IPS-20b (cell line): Measurements from ENCODE around the gene SELPLG.

Source experiments
- H3K27ac ChIP-seq: one replicate; pipeline ENCODE4 v1.5.1; 2013; ENCODE audit warnings: low read length
- H3K27me3 ChIP-seq: 2 replicates; pipeline ENCODE4 v1.6.1; 2013; ENCODE audit warnings: mild to moderate bottlenecking, low read length, inconsistent platforms; ENCODE audit not compliant: insufficient read depth
- H3K36me3 ChIP-seq: 2 replicates; pipeline ENCODE4 v1.6.1; 2013; ENCODE audit warnings: low read depth, mild to moderate bottlenecking, inconsistent platforms, low read length, moderate library complexity; ENCODE audit not compliant: insufficient read depth
- H3K4me1 ChIP-seq: 2 replicates; pipeline ENCODE4 v1.6.1; 2013; ENCODE audit warnings: mild to moderate bottlenecking, control low read depth, inconsistent platforms, low read length, moderate library complexity; ENCODE audit not compliant: insufficient read depth
- H3K4me3 ChIP-seq: 2 replicates; pipeline ENCODE4 v1.5.1; 2013; ENCODE audit warnings: mild to moderate bottlenecking, low read length, inconsistent platforms
- H3K9ac ChIP-seq: 2 replicates; pipeline ENCODE4 v1.6.1; 2013; ENCODE audit warnings: low read depth, mild to moderate bottlenecking, inconsistent platforms, low read length, moderate library complexity
- H3K9me3 ChIP-seq: 2 replicates; pipeline ENCODE4 v1.6.1; 2013; ENCODE audit warnings: mild to moderate bottlenecking, low read depth, low read length, inconsistent platforms; ENCODE audit not compliant: insufficient read depth

Gene SELPLG

DNA sequence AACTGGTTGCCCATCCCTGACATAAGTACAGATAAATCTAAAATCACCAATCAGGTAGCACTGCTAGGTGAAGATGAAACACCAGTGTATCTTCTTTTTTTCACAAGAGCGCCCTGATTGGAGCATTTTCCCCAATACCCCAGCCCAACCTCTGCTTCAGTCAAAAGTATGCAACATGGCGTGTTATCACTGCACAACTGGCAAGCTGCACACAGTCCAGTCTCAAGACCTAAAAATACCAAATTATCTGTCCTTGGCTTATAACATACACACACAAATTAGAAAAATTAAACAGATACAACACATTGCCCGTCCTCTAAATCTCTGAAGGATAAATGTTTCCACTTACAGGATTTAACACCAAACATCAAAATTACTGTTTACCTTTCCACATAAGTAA is 20.2 kb upstream of the SELPLG start:
- H3K9ac ChIP-seq, result no peak overlapping the region; the same call in 1 of the 2 replicates
- no peaks in the 10 kb centered on the region for H3K9me3 ChIP-seq
- no peak overlapping the region for H3K4me3 ChIP-seq
- peaks cover 17% of the 10 kb centered on the region for H3K4me1 ChIP-seq
- H3K36me3 ChIP-seq, result peaks cover 57% of the 10 kb centered on the region
- H3K27me3 ChIP-seq, result no peaks in the 10 kb centered on the region
- H3K27ac ChIP-seq, result no peak overlapping the region

DNA sequence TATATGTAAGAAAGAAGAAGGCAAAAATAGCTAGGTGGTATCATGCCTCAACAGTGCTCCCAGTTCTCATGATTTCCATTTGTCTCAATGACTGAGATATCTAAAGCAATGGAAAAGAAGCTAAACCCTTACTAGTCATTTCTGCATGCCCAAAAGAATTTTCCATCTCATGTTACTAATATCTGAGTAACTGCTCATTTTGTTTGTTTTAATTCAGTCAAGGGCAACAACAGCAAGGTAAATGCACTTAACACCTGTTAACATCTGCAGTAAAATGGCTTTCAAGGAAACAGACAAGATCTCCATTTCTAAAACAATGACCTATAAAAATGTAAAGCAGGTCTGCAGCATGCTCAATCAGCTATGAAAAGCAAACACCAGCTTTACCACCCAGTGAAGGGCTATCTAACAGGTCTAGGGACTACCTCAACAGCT is 19.4 kb upstream of the SELPLG start:
- Histone ChIP-seq H3K27ac (no peak overlapping the region), H3K9me3 (no peaks in the 10 kb centered on the region), H3K9ac (no peak overlapping the region), H3K4me1 (peaks cover 17% of the 10 kb centered on the region), H3K4me3 (0 out of 2 replicates have a peak overlapping the region, but pooled peaks have one; percentile 9), H3K27me3 (no peaks in the 10 kb centered on the region), H3K36me3 (peaks cover 57% of the 10 kb centered on the region)

DNA sequence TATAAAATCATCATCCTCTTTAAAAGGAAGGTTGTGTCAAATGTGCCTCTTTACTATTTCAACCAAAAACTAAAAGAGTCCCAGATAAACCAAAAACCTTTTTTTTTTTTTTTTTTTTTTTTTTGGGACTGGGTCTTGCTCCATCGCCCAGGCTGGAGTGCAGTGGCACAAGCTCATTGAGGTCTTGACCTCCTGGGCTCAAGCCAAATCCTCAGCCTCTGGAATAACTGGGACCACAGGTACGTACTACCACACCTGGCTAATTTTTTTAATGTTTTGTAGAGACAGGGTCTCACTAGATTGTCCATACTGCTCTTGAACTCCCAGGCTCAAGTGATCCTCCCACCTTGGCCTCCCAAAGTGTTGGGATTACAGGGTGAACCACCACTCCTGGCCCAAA is 16.4 kb upstream of the SELPLG start:
- no peak overlapping the region for H3K4me3 ChIP-seq
- H3K9me3 ChIP-seq, result no peaks in the 10 kb centered on the region
- H3K27me3 ChIP-seq, result no peaks in the 10 kb centered on the region
- H3K27ac ChIP-seq, result no peak overlapping the region
- H3K36me3 ChIP-seq, result peaks cover 76% of the 10 kb centered on the region
- H3K9ac ChIP-seq, result no peak overlapping the region
- H3K4me1 ChIP-seq, result peaks cover 17% of the 10 kb centered on the region

GRCh38 chr12:108649669-108650068 is 16.0 kb upstream of the SELPLG start:
- H3K4me3 ChIP-seq, result no peak overlapping the region
- no peaks in the 10 kb centered on the region for H3K27me3 ChIP-seq
- H3K4me1 ChIP-seq, result peaks cover 17% of the 10 kb centered on the region
- no peaks in the 10 kb centered on the region for H3K9me3 ChIP-seq
- H3K36me3 ChIP-seq, result peaks cover 80% of the 10 kb centered on the region
- H3K27ac ChIP-seq, result no peak overlapping the region
- no peak overlapping the region for H3K9ac ChIP-seq

GRCh38 chr12:108649126-108649525 is 15.4 kb upstream of the SELPLG start:
- no peaks in the 10 kb centered on the region for H3K9me3 ChIP-seq
- no peaks in the 10 kb centered on the region for H3K27me3 ChIP-seq
- H3K27ac ChIP-seq, result no peak overlapping the region
- peaks cover 85% of the 10 kb centered on the region for H3K36me3 ChIP-seq
- H3K9ac ChIP-seq, result no peak overlapping the region
- H3K4me1 ChIP-seq, result peaks cover 17% of the 10 kb centered on the region
- H3K4me3 ChIP-seq, result no peak overlapping the region

- Histone ChIP-seq H3K4me1 (peaks cover 10% of the 10 kb centered on the region; the same call in 1 of the 2 replicates), H3K27ac (no peak overlapping the region), H3K9me3 (no peaks in the 10 kb centered on the region), H3K27me3 (no peaks in the 10 kb centered on the region), H3K36me3 (peaks cover 88% of the 10 kb centered on the region), H3K4me3 (no peak overlapping the region), H3K9ac (no peak overlapping the region)
Observed at GRCh38 chr12:108648371-108648770, 14.7 kb upstream of the SELPLG start.

- Histone ChIP-seq H3K36me3 (peaks cover 85% of the 10 kb centered on the region), H3K4me1 (peaks cover 4% of the 10 kb centered on the region; the same call in 1 of the 2 replicates), H3K27ac (no peak overlapping the region)
Observed at GRCh38 chr12:108647585-108648287, 14.0 kb upstream of the SELPLG start.

GRCh38 chr12:108646600-108647579 is 13.2 kb upstream of the SELPLG start:
- H3K4me3 ChIP-seq, result no peak overlapping the region
- H3K9ac ChIP-seq, result no peak overlapping the region
- no peaks in the 10 kb centered on the region for H3K27me3 ChIP-seq
- no peaks in the 10 kb centered on the region for H3K9me3 ChIP-seq
- H3K27ac ChIP-seq, result no peak overlapping the region
- peaks cover 78% of the 10 kb centered on the region for H3K36me3 ChIP-seq
- H3K4me1 ChIP-seq, result no peaks in the 10 kb centered on the region

More at GRCh38 chr12:108647585-108648287, 14.0 kb upstream of the SELPLG start:
- Histone ChIP-seq H3K27me3 (no peaks in the 10 kb centered on the region), H3K9me3 (no peaks in the 10 kb centered on the region), H3K9ac (peak overlapping the region; percentile 13; the same call in 1 of the 2 replicates), H3K4me3 (no peak overlapping the region)

GRCh38 chr12:108645686-108646599 is 12.2 kb upstream of the SELPLG start:
- peaks cover 68% of the 10 kb centered on the region for H3K36me3 ChIP-seq
- no peak overlapping the region for H3K4me3 ChIP-seq
- H3K9me3 ChIP-seq, result no peaks in the 10 kb centered on the region
- H3K9ac ChIP-seq, result no peak overlapping the region
- no peak overlapping the region for H3K27ac ChIP-seq
- H3K4me1 ChIP-seq, result no peaks in the 10 kb centered on the region
- no peaks in the 10 kb centered on the region for H3K27me3 ChIP-seq

DNA sequence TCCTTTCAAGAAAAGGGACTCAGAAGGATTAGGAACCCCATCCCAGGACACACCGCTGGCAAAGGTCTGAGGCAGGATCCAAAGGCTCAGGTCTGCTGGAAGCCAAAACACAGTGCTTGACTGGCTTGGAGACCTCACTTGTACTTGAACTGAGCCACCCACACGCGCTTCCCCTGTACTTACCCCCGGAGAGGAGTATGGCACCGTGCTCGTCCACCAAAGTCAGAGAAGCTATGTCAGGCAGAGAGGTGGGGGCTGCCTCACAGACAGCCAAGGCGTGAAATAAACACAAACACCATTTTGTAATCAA is 11.1 kb upstream of the SELPLG start:
- Histone ChIP-seq H3K4me3 (no peak overlapping the region), H3K36me3 (peaks cover 59% of the 10 kb centered on the region), H3K4me1 (no peaks in the 10 kb centered on the region), H3K27me3 (no peaks in the 10 kb centered on the region), H3K27ac (no peak overlapping the region), H3K9ac (no peak overlapping the region), H3K9me3 (no peaks in the 10 kb centered on the region)
